Gastroesophageal sphincter (tissue), 3 donors: ENCODE data around the gene ARRDC3.

Experiments used
- EP300 ChIP-seq: sonication (generic); formaldehyde crosslinking; IDR thresholded peaks from one replicate; pipeline ENCODE4 v1.6.1; 2017; ENCODE audit warnings: antibody characterized with exemption, mild to moderate bottlenecking
- POLR2A ChIP-seq, 2 donors: fragments of 450-650 bp; IDR thresholded peaks; one replicate each; pipeline ENCODE4 v1.6.1; 2017; ENCODE audit warnings: antibody characterized with exemption in 2 of 2, mild to moderate bottlenecking in 2 of 2, moderate library complexity in 1 of 2
- POLR2AphosphoS5 ChIP-seq: sonication (generic); formaldehyde crosslinking; IDR thresholded peaks from one replicate; pipeline ENCODE4 v1.6.1; 2017; ENCODE audit warnings: antibody characterized with exemption
- TF ChIP-seq, protein P1 (sequence below), 4 experiments: fragments of 200-600 bp in 2 of 4; fragments of 450-650 bp in 2 of 4; sonication (generic) in 1 of 4; IDR thresholded peaks; one replicate each; pipeline ENCODE4 v1.5.1; 2017 to 2019; ENCODE audit warnings: antibody characterized with exemption in 4 of 4, mild to moderate bottlenecking in 2 of 4, moderate library complexity in 2 of 4

DNA sequence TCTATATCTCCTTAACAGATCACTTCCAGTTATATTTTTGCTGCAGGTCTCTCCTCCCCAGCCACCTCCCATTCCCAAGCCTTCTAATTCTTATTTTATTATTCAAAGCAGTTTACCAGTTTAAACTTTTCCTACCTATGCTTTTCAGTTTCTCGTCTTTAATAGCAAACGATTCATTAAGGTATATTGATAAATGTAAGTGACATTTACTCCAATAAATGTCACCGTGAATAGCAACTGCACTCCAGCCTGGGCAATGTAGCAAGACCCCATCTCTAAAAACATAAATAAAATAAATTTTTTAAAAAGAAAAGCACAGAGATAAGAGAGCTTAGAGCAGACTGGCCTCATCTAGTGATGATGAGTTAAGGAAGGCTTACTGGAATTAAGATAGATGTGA is 42.6 kb downstream of the ARRDC3 start:
- TF ChIP-seq POLR2A (IDR thresholded peaks at IDR 0.05) (no peak), EP300 (no peak), POLR2AphosphoS5 (no peak)
- TF ChIP-seq, protein P1, sequence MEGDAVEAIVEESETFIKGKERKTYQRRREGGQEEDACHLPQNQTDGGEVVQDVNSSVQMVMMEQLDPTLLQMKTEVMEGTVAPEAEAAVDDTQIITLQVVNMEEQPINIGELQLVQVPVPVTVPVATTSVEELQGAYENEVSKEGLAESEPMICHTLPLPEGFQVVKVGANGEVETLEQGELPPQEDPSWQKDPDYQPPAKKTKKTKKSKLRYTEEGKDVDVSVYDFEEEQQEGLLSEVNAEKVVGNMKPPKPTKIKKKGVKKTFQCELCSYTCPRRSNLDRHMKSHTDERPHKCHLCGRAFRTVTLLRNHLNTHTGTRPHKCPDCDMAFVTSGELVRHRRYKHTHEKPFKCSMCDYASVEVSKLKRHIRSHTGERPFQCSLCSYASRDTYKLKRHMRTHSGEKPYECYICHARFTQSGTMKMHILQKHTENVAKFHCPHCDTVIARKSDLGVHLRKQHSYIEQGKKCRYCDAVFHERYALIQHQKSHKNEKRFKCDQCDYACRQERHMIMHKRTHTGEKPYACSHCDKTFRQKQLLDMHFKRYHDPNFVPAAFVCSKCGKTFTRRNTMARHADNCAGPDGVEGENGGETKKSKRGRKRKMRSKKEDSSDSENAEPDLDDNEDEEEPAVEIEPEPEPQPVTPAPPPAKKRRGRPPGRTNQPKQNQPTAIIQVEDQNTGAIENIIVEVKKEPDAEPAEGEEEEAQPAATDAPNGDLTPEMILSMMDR (IDR thresholded peaks at IDR 0.05) = no peak
